HG03575 (cell line): ENCODE results near the gene NOL4L.
"Not testable (repeated sequence)": the region's sequence is repeated elsewhere in the genome, so short reads cannot be mapped to it uniquely, and the experiment has no call there.

Experiments used
- ATAC-seq: cut with Tn5 transposase; IDR thresholded peaks from one replicate; pipeline ENCODE4 v1.9.1; 2021; ENCODE audit not compliant: unreplicated experiment, insufficient number of reproducible peaks, low FRiP score; ENCODE audit errors: extremely low read depth

NOL4L gene

DNA sequence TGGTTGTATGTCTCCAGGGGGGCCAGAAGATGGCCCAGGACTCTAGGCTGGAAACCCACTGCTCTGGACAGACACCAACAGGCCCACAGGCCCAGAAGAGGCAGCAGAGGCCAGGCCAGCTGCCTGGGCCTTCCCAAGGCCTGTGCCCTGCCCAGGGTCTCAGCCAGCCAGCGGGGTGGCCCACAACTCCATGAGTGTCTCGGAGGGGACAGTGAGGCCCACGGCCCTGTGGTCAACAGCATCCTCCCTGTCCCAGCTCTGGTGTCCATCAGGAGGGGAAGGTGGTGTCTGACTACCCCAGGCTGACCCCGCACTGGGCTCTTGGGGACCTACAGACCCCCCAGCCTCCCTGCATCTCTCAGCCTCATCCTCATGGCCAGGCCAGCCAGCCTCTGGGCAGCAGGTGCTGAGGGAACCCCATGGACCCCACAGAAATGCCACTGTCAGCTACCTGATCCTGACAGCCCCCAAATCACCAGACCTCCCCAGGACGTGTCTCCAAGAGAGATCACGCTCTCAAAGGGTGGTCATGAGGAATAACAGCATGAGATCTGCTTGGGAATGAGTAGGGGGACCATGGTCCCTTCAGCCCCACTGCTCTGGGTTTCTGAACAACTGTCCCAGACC, 112.4 kb downstream of the NOL4L start:
- no peak for ATAC-seq

DNA sequence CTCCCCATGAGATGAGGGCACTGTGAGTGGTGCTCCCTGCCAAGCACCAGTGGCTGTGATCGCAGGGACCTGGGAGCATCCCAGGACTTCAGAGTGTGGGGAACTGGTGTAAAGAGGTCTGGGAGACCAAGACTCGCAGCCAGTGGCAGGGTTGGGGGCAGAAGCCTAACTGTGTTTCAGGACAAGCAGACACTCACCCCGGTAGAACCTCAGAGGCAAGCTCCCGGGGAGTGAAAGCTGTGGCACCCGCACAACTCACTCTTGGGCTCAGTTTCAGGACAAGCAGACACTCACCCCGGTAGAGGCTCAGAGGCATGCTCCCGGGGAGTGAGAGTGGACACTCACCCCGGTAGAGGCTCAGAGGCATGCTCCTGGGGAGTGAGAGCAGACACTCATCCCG, 114.2 kb downstream of the NOL4L start:
- no peak for ATAC-seq

DNA sequence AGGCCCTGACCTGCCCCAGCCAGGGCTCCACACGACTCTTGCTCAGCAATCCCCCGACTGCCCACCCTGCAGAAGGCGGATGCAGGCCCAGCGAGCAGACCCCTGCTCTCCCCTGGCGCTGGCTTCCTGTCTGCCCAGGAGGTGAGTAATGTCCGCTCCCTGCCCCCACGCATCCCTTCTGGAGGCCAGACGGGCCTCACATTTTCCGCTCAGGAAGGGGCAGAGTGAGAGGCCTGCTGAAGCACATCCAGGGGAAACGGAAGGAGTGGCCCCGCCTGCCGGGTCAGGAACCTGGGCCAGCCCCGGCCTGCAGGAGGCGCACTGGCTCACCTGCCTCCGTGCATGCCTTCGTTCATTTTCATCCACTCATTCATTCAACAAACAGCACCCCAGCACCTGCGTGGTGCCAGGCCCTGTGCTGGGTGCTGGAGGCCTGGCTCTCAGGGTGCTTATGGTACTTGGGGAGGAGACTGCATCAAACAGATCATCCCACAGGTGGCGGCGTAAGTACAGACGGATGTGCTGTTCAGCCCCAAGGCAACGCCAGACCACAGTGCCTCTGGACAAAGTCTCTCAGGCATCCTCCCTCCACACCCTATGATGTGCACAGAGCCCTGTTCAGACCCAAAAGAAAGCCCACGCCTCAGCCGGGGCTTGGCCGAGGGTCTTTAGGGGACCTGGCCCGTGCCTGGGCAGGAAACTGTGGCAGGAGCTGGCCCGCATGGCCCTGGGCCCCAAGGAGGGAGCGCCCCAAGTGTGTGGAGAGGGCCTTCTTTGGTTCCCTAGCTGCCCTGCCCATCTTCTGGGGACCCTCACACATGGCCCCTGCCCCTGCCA, 114.9 kb downstream of the NOL4L start:
- no peak for ATAC-seq

DNA sequence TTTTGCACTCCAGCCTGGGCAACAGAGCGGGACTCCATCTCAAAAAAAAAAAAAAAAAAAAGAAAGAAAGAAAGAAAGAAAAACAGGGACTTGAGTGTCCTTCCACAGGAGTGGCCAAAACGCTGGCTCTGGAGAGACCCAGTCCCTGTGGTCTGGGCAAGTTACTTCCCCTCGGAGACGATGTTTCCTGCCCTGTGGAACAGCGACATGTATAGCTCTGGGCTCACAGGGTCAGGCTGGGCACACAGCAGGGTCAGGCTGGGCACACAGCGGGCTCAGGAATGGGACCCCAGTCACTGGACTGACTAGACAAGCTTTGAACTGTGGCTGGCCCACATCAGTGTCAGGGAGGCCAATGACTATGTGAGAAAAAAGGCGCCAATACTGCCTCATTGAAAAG, 116.3 kb downstream of the NOL4L start:
- ATAC-seq: no peak

DNA sequence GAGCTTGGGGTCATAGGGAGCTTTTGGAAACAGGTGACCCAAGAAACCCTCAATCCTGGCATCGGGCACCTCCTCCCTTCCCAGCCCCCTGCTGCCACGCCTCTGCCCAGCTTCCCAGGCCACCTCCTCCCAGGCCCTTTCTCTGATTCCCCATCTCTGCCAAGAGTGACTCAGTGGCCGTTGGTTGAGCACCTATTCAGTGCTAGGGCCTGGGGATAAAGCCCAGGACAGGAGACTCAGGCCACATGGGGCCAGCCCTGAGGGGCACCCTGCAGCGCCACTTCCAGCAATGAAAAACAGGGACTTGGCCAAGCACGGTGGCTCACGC, 116.9 kb downstream of the NOL4L start:
- ATAC-seq: no peak

DNA sequence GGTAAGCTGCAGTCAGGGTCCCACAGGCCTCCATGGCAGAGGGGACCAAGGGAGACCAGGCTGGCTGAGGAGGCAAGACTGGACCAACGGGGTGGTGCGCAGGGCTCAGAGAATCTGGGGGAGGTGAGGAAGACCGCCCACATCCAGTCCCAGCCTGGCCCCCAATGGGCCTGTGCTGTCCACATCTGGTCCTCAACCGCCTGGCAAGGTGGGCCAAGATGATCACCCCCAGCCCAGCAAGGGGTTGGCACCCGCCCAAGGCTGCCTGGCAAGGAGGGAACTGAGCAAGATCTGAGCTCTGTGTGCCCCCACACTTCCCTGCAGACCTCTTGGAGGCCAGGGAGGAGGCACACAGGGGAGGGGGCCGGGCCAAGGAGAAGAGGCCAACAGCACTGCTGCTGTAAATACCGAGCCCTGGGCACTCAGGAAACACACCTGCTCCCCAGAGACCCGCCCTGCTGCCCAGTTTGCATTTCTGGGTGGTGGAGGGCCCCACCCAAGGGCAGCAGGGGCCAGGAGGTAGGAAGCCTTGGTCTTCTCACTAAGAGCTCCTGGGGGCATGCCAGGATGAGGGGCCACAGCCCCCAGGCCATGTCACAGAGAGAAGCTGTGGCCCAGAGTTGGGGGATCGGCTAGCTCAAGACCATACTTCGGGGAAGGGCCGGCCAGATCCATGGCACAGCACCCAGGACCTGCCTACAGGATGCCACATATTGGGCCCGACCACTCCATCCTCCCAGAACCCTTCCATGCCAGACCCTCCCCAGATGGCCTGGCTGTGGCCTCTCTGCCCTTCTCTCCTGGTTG, 117.4 kb downstream of the NOL4L start:
- ATAC-seq: no peak

DNA sequence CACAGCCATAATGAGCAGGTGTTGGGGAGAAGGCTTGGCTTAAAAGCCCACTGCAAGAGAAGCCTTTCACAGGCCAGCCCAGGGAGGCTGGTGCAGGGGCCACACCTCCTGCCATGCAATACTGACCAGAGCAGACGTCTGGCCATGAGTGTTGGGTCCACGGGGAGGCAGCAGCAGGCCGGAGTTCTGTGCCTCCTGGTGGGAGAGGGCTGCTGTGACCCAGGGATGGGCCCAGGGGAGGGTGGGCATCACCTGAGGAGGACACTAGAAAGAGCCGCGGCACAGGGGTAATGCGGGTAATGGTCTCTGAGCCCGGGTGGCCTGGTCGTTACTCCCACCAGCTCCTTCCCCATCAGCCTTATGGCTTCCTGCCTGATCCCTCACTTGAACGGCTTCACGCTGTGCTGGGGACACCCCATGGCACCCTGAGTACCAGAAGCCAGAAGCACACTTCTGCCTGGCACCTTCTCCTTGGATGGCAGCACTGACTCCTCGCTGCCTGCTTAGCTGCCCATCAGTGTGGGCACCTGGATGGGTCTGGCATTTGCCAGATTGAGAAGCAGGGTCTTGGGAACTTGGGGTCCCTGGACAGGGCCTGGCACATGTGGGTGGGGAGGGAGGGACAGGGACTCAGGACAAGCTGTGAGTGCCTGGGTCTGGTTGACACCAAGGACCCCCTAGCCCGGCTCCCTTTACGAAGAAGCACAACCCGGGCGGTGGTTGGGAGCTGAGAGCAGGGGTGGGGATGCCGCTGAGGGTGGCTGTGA, 118.2 kb downstream of the NOL4L start:
- no peak for ATAC-seq

DNA sequence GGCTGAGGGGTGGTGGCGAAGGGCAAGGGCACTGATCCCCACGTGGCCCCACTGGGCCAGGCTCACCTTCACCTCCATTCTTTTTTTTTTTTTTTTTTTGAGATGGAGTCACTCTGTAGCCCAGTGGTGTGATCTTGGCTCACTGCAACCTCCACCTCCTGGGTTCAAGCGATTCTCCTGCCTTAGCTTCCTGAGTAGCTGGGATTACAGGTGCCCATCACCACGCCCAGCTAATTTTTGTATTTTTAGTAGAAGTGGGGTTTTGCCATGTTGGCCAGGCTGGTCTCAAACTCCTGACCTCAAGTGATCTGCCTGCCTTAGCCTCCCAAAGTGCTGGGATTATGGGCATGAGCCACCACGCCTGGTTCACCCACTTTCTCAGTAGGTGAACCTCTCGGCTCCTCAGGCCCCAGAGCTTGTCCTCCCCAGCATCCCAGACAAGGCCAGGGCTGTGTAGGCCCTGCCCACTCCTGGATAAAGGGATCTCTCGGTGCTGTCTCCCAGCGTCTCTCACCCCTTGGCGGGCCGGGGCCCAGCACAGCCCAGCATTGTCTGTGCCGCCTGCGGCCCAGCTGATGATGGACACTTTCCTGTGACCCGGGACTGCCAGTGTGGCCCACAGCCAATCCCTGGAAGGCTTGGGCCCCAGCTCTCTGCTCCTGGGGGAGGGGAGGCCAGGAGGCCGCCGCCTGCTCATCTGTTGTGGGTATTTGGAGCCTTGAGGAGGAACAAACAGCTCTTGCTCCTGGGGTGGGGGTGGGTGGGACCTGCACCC, 119.0 kb downstream of the NOL4L start:
- ATAC-seq: not testable (repeated sequence)

DNA sequence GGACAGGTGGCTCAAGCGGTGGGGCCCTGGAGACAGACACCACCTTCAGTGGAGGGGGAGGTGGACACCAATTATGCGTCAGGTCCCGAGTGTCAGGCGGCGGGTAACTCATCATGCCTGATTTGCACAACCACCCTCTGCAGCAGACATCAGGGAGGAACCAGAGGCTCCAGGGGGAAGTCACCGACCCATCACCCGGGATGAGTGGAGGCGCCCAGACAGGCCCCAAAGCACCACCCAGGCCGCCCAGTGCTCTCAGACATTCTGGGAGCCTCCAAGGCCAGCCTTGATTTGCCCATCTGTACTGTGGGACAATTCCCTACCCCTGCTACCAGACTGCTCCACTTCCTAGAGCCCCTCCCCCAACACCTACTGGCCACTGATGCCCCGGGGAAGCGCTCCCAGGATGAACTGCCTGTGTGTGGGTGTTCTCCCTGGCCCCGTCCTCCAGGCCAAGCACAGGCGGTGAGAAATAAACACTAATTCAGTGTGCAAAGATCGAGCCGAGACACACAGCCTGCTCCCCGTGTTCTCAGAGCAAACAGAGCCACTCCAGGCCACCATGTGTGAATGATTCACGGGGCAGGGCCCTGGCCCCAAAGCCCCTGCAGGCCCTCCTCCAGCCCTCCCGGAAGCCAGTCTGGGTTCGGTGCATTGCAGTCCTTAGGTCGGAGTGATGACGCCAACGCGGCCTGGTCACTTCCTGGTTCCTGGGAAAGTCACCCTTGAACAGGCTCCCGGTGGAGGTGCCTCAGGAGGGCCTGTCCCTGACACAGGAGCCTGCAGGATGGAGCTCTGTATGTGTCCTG, 119.8 kb downstream of the NOL4L start:
- no peak for ATAC-seq

DNA sequence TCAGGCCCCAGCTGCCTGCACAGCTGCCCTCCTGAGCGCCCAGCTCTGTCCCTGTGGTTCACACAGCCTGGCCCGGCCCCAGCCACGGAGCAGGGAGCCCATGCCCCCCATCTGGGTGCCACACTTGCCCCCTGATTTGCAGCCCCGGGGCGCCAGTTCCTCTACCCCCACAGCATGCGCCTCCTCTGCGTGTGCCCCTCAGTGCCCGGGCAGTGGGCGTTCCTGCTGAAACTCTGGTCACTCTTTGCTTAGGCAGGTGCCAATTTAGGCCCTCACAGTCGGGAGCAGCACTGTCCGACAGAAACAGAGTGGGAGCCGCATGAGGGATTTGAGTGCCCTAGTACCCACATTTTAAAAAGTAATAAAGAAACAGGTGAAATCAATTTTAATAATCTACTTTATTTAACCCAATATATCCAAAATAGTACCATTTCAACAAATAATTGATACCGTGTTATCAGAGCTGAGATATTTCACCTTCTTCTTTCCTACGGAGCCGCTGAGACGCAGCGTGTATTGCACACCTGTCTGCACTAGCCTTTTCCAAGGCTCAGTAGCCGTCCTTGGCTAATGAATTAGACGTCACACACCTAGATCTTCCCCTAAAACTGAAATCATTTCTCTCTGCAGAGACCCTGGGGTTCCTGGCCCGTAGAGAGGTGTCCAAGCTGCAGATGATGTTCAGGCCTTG, 120.6 kb downstream of the NOL4L start:
- ATAC-seq: no peak

DNA sequence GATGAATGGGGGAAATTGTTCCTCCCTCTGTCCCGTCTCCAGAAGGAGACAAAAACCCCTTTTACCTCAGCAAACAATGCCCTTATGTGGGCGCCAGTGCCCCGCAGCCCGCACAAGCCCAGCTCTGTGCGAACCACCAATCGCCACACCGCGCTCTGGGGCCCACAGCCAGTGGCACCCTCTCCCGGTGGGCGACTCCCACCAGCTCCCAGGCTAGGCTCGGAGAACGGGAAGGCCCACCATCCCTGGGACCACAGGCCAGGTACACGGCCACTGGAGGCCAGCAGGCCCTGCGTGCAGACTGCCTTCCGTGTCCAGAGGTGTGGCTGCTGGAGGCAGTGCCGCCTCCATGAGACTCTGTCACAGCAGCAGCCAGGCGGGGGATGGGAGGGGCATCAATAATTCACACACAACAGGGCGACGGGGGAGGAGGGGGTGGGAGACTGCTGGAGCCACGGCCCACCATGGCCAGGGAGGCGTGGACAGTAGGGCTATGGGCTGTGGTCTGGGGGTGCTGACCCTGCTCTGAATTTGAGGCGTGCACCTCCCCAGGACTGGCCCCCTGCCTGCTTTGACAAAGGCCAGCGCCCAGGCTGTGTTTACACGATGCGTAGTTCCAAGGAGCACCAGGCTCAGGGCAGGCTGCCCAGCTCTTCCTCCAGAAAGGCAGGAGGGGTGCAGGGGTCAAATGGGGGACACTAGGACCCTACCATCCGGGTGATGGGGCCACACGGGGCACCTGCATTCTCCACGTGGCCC, 121.3 kb downstream of the NOL4L start:
- no peak for ATAC-seq

DNA sequence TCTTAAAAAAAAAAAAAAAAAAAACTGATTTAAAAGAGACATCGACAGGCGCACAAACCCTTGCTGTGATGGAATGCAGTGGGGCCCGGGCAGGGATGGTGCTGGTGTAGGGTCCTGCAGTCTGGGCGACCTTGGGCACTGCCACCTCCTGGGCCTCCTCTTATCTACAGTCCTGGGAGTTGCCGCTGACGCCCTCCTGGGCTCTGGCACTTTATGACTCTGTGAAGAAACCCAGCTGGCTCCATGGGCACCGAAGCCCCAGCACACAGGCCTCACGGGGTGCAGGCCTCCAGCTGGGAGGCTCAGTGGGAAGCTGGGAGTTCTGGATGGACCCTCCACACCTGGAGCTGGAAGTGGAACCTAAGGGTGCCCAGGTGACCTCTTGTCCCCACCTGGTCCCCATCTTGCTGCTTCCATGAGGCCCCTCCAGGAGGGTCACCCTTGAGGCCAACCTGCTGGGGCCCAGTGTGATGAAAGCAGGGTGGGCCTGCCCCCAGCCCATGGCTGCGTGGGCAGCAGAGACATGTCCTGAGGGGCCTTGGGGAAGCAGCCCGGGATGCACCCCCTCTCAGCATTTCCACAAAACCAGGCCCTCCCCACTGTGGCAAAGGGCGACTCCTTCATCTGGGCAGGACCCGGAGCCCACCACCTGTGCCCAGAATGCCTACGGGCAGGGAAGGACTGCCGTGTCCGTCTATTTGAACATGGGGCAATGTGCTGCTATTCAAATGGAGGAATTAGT, 122.1 kb downstream of the NOL4L start:
- no peak for ATAC-seq

DNA sequence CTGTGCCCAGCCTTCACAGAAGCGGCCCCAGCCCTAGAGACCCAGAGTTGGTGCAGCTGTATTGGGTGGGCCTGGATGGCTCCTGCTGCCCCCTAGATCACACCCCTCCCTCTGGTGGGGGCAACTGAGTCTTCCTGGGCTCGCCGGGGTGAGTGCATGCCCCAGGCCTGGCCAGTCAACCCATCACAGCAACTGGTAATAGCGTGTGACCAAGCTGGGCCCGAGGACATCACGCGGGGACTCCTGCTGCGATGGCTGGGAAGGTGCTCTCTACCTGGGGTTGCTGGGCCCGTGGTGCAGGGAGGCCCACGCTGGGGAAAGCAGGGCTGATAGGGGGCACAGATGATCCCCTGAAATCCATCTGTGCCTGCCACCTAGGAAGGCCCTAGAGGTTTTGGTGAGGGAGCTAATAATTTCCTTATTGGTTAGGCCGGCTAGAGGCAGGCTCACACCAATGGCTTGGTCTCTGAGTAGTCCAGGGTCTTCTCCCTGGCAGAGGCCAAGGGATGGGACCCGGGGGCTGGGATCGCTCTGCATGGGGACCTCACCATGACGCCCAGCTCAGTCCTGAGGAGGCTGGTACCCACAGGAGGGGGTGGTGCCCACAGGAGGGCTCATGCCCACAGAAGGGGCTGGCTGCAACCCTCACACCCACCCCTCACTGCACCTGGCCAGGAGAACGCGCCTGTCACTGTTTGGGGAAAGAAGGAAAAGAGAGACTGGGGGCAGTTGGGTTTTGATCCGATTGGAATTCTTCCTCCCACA, 123.1 kb downstream of the NOL4L start:
- ATAC-seq: no peak

DNA sequence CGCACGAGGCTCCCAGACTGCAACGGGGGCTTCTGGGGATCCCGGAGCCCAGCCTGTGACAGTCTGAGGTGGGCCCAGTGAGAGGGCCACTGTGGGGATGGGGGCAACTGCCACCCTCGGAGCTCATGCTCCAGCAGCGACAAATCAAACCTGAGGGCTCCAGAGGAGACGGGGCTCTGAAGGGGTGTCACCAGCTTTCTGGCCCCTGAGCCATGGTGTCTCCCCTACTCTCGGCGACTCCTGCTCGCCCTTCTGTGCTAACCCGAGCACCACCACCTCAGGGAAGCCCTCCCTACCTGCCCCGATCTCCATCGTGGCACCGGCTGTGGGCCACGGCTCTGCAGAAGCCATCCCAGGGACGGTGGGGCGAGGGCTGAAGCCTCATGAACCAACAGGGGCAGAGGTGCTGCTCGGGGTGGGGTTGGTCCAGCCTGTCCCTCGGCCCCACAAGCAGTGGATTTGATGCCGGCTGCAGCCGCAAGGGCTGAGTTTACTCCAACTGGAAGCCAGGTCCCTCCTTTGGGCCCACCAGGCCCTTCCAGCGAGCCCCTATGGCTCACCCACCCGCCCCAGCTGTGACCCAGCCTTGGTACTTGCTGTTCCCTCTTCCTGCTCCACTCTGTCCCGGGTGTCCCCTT, 124.3 kb downstream of the NOL4L start:
- no peak for ATAC-seq

DNA sequence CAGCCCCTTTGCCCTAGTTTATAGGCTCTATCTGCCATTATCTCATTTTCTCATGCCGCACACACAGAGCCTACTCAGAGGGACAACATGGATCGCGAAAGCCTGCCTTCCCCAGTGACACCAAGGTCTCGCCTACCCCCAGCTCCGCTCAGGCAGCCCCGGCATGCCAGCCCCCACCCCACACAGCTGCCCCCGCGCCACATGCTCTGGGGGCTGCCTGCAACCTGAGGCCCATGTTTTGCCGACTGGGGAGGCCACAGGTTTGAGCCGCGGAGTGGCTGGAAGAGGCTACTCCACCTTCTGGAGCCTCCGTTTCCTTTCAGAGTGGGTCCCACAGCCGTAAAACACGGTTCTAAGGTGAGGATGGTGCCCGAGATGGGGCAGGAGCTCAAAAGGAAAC, 124.9 kb downstream of the NOL4L start:
- ATAC-seq: no peak
